ENCODE data around the gene NPHP3. TPM values are rescaled to one million over a fixed set of nuclear protein-coding genes. Genes with fewer than 3 reads are reported as not detected.

Gene NPHP3
- total RNA-seq, 1 experiment from 2014 or later = 10.8 TPM

DNA sequence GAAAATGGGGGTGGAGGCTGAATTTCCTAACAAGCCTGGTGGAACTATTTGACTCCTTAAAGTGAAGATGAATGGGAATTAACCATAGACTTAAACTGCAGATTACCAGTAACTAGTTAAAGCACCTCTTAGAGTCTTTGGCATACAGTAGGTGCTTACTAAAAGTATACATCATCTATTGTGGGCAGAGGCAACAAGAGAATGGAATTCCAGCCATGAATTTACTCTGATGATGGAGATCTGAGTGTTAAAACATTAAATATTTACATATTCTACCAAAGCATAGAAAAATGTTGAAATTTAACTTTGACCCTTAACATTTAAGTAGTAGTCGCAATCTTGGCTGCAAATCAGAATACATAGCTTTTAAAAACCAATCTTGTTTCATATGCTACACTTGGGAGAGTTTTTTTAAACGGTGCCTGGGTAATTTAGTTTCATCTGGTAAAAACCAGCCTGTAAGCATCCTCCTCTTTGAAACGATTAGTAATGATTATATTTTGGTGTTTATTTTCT is 56.9 kb downstream of the NPHP3 start:
- H3K4me2 ChIP-seq (ENCODE audit: insufficient read depth, insufficient read length, low read length) = no peak overlapping the region
- H2AK5ac ChIP-seq (ENCODE audit: insufficient read length, low read length) = no peak overlapping the region
- no peak overlapping the region for H4K8ac ChIP-seq (replicated peaks; ENCODE audit: insufficient read length, low read depth, low read length)
- peaks cover 0 to 8% (median 0%) of the 10 kb centered on the region in 3 experiments; a peak in 4 of 7 replicates for H3K36me3 Mint-ChIP-seq (ENCODE audit: insufficient read depth in 1 of 3, low read depth in 3 of 3)
- no peaks in the 10 kb centered on the region for H3K23me2 ChIP-seq (ENCODE audit: insufficient read length, low read depth, low read length, poor library complexity, severe bottlenecking)
- H3K9me3 Mint-ChIP-seq = no peaks in the 10 kb centered on the region
- no peak overlapping the region for H3K27ac Mint-ChIP-seq
- no peak overlapping the region for H2BK120ac ChIP-seq (ENCODE audit: low read depth, low read length, poor library complexity, severe bottlenecking)
- H3K56ac ChIP-seq (ENCODE audit: insufficient read length, low read depth, low read length) = no peak overlapping the region
- H3K9me3 ChIP-seq (ENCODE audit: control insufficient read depth, low read depth, low read length) = no peaks in the 10 kb centered on the region
- H2AFZ ChIP-seq (ENCODE audit: low read length) = no peak overlapping the region
- no peaks in the 10 kb centered on the region for H3K79me1 ChIP-seq (ENCODE audit: insufficient read depth, low read depth, low read length, poor library complexity, severe bottlenecking)
- H3K27me3 ChIP-seq (ENCODE audit: insufficient read depth, low read length) = no peaks in the 10 kb centered on the region
- no peak overlapping the region for H4K5ac ChIP-seq (ENCODE audit: insufficient read length, low read depth, low read length)
- H3K4me1 Mint-ChIP-seq = peaks cover 9 to 14% of the 10 kb centered on the region in 2 experiments
- no peak overlapping the region for H2BK20ac ChIP-seq (ENCODE audit: low read depth, low read length, poor library complexity, severe bottlenecking)
- no peak overlapping the region for H2BK15ac ChIP-seq (ENCODE audit: low read depth, low read length)
- H3K27ac ChIP-seq (ENCODE audit: insufficient read length, low read depth, low read length) = no peak overlapping the region
- H3K9ac ChIP-seq (ENCODE audit: extremely low read depth, insufficient read length, low read length) = no peak overlapping the region
- TF ChIP-seq, protein P1, sequence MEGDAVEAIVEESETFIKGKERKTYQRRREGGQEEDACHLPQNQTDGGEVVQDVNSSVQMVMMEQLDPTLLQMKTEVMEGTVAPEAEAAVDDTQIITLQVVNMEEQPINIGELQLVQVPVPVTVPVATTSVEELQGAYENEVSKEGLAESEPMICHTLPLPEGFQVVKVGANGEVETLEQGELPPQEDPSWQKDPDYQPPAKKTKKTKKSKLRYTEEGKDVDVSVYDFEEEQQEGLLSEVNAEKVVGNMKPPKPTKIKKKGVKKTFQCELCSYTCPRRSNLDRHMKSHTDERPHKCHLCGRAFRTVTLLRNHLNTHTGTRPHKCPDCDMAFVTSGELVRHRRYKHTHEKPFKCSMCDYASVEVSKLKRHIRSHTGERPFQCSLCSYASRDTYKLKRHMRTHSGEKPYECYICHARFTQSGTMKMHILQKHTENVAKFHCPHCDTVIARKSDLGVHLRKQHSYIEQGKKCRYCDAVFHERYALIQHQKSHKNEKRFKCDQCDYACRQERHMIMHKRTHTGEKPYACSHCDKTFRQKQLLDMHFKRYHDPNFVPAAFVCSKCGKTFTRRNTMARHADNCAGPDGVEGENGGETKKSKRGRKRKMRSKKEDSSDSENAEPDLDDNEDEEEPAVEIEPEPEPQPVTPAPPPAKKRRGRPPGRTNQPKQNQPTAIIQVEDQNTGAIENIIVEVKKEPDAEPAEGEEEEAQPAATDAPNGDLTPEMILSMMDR (conservative IDR thresholded peaks at IDR 0.05) = no peak
- no peak overlapping the region for H3K23ac ChIP-seq (ENCODE audit: insufficient read length, low read depth, low read length)
- no peak overlapping the region for H2BK12ac ChIP-seq (ENCODE audit: insufficient read length, low read depth, low read length)
- H3K27me3 Mint-ChIP-seq (ENCODE audit: low read depth) = no peaks in the 10 kb centered on the region
- H2BK5ac ChIP-seq (ENCODE audit: insufficient read length, low read length) = no peak overlapping the region
- no peak overlapping the region for H3K4me3 Mint-ChIP-seq
- no peak overlapping the region for H3K14ac ChIP-seq (ENCODE audit: insufficient read depth, low read length)
- H4K20me1 ChIP-seq (ENCODE audit: control insufficient read depth, insufficient read depth, insufficient read length) = no peaks in the 10 kb centered on the region
- H3K79me2 ChIP-seq (ENCODE audit: insufficient read depth, low read length) = peaks cover 6% of the 10 kb centered on the region; the same call in 1 of the 2 replicates
- no peaks in the 10 kb centered on the region for H3K4me1 ChIP-seq (ENCODE audit: insufficient read depth, low read length)
- no peak overlapping the region for H4K91ac ChIP-seq (ENCODE audit: insufficient read length, low read depth, low read length)
- WGBS (ENCODE audit: extremely low coverage, insufficient read length, low lambda C conversion rate) = no CpG with 5 or more reads among the region's 3 CpGs
- H3K18ac ChIP-seq (ENCODE audit: insufficient read length, low read depth, low read length) = no peak overlapping the region
- H3K4ac ChIP-seq (ENCODE audit: low read depth, low read length) = no peak overlapping the region
- H3T11ph ChIP-seq (ENCODE audit: low read length) = no peak overlapping the region
- DNase-seq = no peak

Measured in H9 (cell line).